DND-41 (cell line): ENCODE measurements around the gene HVCN1.

Source experiments
- ATAC-seq: fragments of 200-7000 bp; cut with Tn5 transposase; 3 replicates; pipeline ENCODE4 v1.9.1; 2021; ENCODE audit warnings: low read depth; ENCODE audit not compliant: insufficient read depth
- DNase-seq: peaks from one replicate; pipeline ENCODE4 v3.0.0-alpha.2; 2020
- H2AFZ ChIP-seq: 2 replicates; pipeline ENCODE4 v1.6.0; 2012; ENCODE audit warnings: low read depth, low read length
- H3K27ac ChIP-seq: 2 replicates; pipeline ENCODE4 v1.5.1; 2012; ENCODE audit warnings: low read length, inconsistent platforms
- H3K27me3 ChIP-seq: fragments of 200-600 bp; sonication (generic); 2 replicates; pipeline ENCODE4 v1.6.0; 2012; ENCODE audit warnings: low read length, mild to moderate bottlenecking, inconsistent platforms; ENCODE audit not compliant: insufficient read depth, poor library complexity
- H3K36me3 ChIP-seq: 2 replicates; pipeline ENCODE4 v1.5.1; 2012; ENCODE audit warnings: low read length, inconsistent platforms; ENCODE audit not compliant: insufficient read depth
- H3K4me1 ChIP-seq: 2 replicates; pipeline ENCODE4 v1.5.1; 2012; ENCODE audit warnings: mild to moderate bottlenecking, low read length; ENCODE audit not compliant: insufficient read depth
- H3K4me2 ChIP-seq: 2 replicates; pipeline ENCODE4 v1.6.0; 2012; ENCODE audit warnings: mild to moderate bottlenecking, moderate library complexity, low read length, inconsistent platforms; ENCODE audit not compliant: insufficient read depth
- H3K4me3 ChIP-seq, 2 experiments: fragments of 200-600 bp in 1 of 2; shearing (Covaris generic) in 1 of 2; 2 replicates each; pipeline ENCODE4 v1.5.1; 2012 to 2016; ENCODE audit warnings: inconsistent platforms in 2 of 2, low read length in 2 of 2, mild to moderate bottlenecking in 2 of 2, low read depth in 1 of 2, moderate library complexity in 1 of 2
- H3K79me2 ChIP-seq: 2 replicates; pipeline ENCODE4 v1.6.0; 2012; ENCODE audit warnings: low read length, inconsistent platforms; ENCODE audit not compliant: insufficient read depth
- H3K9ac ChIP-seq: 2 replicates; pipeline ENCODE4 v1.6.0; 2012; ENCODE audit warnings: low read depth, mild to moderate bottlenecking, inconsistent platforms, low read length, moderate library complexity
- H3K9me3 ChIP-seq: 2 replicates; pipeline ENCODE4 v1.5.1; 2012; ENCODE audit warnings: low read length, moderate library complexity, mild to moderate bottlenecking, inconsistent platforms; ENCODE audit not compliant: insufficient read depth, severe bottlenecking
- H4K20me1 ChIP-seq: 2 replicates; pipeline ENCODE4 v1.6.0; 2012; ENCODE audit warnings: low read length; ENCODE audit not compliant: insufficient read depth
- CTCF ChIP-seq: IDR thresholded peaks from 2 replicates; pipeline ENCODE4 v1.5.1; 2012; ENCODE audit warnings: borderline replicate concordance, low read length, moderate library complexity, mild to moderate bottlenecking; ENCODE audit not compliant: poor library complexity, severe bottlenecking; ENCODE audit errors: extremely low read depth
- EZH2 ChIP-seq: IDR thresholded peaks from 3 replicates; pipeline ENCODE4 v1.6.1; 2012; ENCODE audit warnings: borderline replicate concordance, low read depth, mild to moderate bottlenecking, moderate library complexity, low read length, inconsistent platforms; ENCODE audit not compliant: severe bottlenecking

HVCN1 gene

GRCh38 chr12:110694330-110694901 is 5.5 kb upstream of the HVCN1 start:
- ATAC-seq (no peak), DNase-seq (no peak)
- Histone ChIP-seq H3K27me3 (no peaks in the 10 kb centered on the region), H3K36me3 (no peaks in the 10 kb centered on the region), H3K9ac (no peak overlapping the region), H3K79me2 (no peaks in the 10 kb centered on the region), H3K4me1 (peaks cover 10% of the 10 kb centered on the region), H3K27ac (no peak overlapping the region), H2AFZ (no peak overlapping the region), H3K4me3 (no peak overlapping the region), H4K20me1 (no peaks in the 10 kb centered on the region), H3K9me3 (no peaks in the 10 kb centered on the region), H3K4me2 (no peak overlapping the region)
- TF ChIP-seq CTCF (no peak), EZH2 (no peak)

DNA sequence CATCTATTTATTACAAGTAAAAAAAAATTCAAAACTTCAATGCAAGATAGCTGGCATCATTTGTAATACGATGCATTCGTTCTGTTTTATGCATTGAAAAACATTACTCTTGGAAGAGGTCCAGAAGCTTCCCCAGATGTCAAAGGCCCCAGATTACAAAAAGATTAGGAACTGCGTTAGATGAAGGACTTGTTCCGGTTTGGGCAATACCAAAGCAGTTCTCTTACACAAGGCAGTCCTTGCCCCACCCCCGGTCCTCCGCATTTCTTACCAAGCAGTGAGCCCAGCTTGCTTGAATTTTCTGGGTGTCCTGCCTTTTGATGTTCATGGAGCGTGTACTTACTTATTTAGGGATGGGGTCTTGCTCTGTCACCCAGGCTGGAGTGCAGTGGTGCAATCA is 4.8 kb upstream of the HVCN1 start:
- Histone ChIP-seq H4K20me1 (no peaks in the 10 kb centered on the region), H3K4me1 (peaks cover 15% of the 10 kb centered on the region), H3K4me3 (no peak overlapping the region), H3K27ac (no peak overlapping the region), H3K9ac (no peak overlapping the region), H2AFZ (no peak overlapping the region), H3K36me3 (no peaks in the 10 kb centered on the region), H3K27me3 (no peaks in the 10 kb centered on the region), H3K4me2 (no peak overlapping the region), H3K79me2 (no peaks in the 10 kb centered on the region), H3K9me3 (no peaks in the 10 kb centered on the region)
- ATAC-seq (no peak), DNase-seq (no peak)
- TF ChIP-seq EZH2 (no peak), CTCF (no peak)

DNA sequence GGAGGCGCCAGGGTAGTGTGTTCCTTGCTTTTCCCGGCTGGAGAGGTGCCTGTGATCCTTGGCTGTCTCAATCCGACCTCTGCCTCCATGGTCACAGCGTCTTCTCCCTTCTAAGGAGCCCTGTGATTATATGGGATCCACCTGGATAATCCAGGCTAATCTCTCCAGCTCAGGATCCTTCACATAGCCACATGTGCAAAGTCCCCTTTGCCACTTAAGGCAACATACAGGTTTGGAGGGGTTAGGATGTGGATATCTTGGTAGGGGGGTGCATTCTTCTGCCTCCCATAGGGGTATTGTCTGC is 1.2 kb upstream of the HVCN1 start:
- Histone ChIP-seq H3K79me2 (no peaks in the 10 kb centered on the region; the same call in 1 of the 2 replicates), H3K4me2 (peak overlapping the region; percentile 98), H3K4me3 (peak overlapping the region in 1 of 2 experiments; percentile 57; a peak in 2 of 4 replicates), H3K9ac (peak overlapping the region; percentile 56), H3K4me1 (peaks cover 29% of the 10 kb centered on the region), H3K27me3 (no peaks in the 10 kb centered on the region), H2AFZ (peak overlapping the region; percentile 71), H3K36me3 (no peaks in the 10 kb centered on the region), H4K20me1 (no peaks in the 10 kb centered on the region), H3K9me3 (no peaks in the 10 kb centered on the region), H3K27ac (peak overlapping the region; percentile 84)
- DNase-seq (no peak), ATAC-seq (no peak)
- TF ChIP-seq EZH2 (no peak), CTCF (no peak)
